Fibroblast of peridontal ligament (primary cell): ENCODE results near the gene TUBGCP6.

Experiments used
- DNase-seq: peaks from one replicate; pipeline ENCODE4 v3.0.0-alpha.2; 2010; ENCODE audit errors: extremely low read depth

TUBGCP6 gene

DNA sequence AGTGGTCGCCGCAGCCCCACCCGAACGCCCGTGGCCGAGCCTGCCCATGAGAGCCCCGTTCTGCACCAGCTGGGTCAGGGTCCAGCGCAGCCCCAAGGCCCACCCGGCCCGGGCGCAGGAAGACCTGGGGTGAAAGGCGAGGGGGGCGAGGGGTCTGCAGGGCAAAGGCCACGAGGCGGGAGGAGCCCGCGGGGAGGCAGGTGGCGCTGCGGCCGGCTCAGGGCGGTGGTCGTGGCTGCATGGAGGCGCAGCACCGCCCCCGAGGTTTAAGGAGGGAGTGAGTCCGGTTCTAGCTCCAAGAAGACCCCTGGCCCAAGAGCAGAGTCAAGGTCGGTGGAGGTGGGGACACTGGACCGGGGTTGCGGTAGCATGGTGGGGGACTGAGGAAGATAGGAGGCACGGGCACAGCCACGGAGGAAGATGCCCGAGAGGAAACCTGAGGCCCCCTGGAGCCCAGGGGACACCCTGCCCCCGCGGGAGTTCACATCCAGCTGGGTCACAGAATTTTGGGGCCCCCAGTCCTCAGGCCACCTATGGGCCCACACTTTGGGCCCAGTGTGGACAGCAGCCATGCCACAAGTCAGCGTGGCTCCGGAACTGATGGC lies 6.8 kb upstream of the TUBGCP6 start:
- no peak for DNase-seq

DNA sequence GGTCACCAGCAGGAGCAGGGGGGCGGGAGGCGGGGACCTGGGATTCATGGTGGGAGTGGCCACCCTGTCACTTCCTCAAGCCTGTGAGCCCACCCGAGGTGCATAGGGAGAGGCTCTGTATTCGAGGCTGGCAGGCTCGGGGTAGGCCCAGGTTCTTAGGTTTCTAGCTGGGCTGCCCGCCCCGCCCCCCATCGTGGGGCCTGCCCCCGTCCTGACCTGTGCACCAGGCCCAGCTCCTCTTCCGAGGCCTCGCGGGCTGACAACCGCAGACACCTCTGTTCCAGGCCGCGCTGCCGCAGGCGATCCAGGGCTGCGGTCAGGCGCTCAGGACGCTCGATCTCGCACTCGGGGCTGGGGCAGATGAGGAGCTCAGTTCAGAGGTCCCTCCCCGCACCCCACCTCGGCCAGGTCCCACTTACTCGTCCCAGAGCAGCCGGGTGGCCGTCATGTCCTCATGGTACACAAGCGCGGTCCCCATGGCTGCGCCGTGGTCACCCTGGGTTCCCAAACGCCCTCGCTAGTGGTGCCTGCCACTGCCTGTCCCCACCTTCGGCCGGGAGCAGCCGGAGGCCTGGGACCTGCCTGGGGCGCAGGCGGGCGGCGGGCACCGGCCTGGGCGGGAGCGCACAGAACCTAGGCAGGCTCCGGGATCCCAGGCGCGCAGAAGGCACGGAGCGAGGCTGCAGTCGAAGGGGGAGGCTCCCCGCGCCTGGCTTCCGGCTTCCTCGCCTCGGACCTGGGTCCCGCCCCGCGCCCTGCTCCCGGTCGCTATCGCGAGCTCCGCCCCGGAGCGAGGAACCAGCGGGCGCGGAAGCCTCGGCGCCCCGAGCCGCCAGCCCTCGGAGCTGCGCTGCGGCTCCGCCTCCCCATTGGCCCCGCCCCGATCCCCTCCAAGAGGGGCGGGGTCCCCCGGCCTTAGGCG lies 6.0 kb upstream of the TUBGCP6 start, which contains the start of gene HDAC10:
TSS of gene HDAC10 (minus strand) at position 711 of the 922 bp plus-strand sequence. CDS start at position 478, 233 bp downstream.
- DNase-seq, result peak; percentile 62

GRCh38 chr22:50250249-50250554 lies 5.4 kb upstream of the TUBGCP6 start:
- no peak for DNase-seq

GRCh38 chr22:50249341-50250248 lies 4.8 kb upstream of the TUBGCP6 start:
- DNase-seq, result no peak

- DNase-seq, result no peak
These were observed 3.6 kb upstream of the TUBGCP6 start for GRCh38 chr22:50248196-50249081.

- peak; percentile 18 for DNase-seq
These were observed 2.9 kb upstream of the TUBGCP6 start for GRCh38 chr22:50247748-50248147.

GRCh38 chr22:50246242-50247175 lies 1.7 kb upstream of the TUBGCP6 start:
- no peak for DNase-seq

DNA sequence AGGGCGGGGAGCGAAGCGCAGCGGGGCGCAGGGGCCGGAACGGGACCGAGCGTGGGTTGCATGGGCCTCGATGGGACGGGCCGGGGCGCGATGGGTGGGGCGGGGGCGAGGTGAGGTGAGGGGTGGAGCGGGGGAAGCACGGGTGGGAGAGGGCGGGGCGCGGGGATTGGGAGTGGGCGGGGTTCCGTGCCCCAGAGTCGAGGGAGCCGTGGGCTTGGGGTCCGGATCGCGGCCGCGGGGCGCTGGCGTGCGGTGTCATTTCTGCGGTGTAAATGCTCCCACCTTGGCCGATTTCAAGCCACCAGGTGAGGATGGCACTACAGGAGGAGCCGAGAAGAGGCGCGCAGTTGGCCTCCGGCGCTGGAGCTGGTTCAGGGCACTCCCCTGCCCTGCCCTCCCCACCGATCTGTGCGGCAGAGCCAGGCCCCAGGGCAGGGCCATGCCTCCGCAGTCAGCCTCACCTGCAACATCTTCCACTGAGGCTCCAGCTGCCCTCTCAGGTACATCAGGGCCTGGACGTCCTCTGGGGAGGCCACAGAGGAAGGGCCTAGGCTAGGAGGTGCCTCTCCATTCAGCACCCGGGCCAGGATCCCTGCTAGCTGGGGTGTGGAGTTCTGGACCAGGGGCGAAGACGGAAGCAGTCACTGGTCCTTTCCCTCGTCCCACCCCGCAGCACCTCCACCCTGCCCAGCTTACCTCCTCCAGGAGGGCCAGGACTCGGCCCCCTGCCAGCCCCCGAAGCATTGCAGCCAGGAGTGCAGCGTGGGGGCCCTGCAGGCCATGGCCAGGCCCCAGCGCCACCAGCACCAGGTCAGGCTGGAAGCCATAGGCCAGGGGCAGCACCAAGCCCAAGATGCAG lies 620 bp upstream of the TUBGCP6 start:
- DNase-seq, result no peak

GRCh38 chr22:50243685-50244419 lies 971 bp downstream of the TUBGCP6 start:
- peak; percentile 12 for DNase-seq

DNA sequence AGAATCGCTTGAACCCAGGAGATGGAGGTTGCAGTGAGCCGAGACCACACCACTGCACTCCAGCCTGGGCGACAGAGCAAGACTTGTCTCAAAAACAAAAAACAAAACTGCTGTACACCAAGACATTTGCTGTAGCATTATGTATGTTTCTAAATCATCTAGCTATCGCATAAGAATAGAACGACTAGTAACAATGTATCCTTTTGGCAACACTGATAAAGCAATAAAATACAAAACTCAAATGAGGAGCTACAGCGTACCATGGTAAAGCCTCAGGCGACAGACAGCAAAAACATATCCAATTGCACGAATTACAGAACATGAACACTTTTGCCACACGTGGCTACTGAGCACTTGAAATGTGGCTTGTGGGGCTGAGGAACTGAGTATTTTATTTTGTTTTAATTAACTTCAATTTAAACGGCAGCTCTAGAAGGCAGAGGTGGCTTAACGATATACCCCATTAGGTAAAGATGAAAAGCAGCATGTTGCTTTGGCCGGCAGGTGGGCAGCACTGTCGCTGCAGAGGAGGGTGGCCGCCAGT lies 2.3 kb downstream of the TUBGCP6 start:
- DNase-seq, result peak; percentile 23

DNA sequence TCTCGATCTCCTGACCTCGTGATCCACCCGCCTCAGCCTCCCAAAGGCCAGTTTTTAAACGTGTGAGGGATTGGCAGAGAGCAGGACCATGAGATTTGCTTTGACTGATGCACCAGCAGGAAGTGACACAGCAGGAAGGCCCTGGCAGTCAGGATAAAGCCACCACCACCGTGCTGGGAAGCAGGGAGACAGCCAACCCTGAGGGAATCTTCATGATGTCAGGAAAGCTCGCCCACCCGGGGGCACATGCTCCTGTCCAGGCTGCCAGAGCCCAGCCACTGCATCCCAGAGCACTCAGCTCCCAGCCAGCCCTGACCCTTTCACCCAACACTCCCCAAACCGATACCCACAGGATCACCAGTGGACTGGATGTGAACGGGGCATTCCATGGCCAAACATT lies 6.1 kb downstream of the TUBGCP6 start:
- no peak for DNase-seq

- DNase-seq, result peak; percentile 22
These were observed 8.0 kb downstream of the TUBGCP6 start for GRCh38 chr22:50236731-50237409.

- no peak for DNase-seq
These were observed 11.6 kb downstream of the TUBGCP6 start for GRCh38 chr22:50233223-50233622.

DNA sequence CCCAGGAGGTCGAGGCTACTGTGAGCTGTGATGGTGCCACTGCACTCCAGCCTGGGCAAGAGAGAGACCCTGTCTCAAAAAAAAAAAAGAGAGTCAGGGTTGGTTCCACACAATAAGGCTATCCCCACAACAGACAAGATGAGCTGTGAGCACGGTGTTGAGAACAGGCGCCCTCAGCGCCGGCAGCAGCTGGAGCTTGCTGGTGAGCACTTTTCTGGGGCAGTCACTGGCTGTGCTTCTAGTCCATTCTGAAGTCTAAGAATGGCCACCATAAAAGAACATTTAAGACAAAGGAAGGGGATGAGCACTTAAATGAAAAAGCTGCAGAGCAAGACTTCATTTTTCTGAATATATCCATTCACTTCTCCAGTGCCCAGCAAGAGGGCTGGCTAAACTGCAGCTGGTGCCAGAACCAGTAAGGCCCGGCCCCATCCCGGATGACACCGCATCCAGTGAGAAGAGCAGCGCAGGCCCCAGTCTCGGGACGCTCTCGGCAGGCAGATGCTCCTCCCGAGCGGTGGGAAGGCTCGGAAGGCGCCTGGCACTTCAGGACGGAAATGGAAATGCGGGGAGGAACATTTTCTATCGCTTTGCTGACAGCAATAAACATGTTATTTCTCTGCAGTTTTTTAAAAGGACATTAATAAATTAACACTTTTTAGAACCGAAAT lies 12.2 kb downstream of the TUBGCP6 start:
- DNase-seq, result no peak

- DNase-seq, result no peak
These were observed 15.5 kb downstream of the TUBGCP6 start for GRCh38 chr22:50229370-50229769.

DNA sequence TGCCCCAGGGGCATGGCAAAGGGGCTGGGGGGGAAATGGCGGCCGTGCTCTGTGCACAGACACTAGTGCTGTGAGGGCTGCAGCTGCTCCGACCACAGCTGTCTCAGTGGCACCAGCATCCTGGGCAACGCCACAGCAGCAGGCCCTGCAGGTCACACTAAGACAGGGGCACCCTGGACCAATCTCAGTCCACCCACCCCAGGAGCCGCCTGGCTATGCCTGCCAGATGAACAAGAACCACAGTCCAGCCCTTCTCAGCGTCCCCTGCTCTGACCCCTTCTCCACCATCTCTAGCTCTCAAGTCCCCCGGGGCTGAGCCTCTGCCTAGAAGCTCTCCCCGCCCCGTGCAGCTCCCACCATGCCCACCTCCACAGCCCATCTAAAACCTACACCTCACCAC lies 16.5 kb downstream of the TUBGCP6 start:
- no peak for DNase-seq
